Muscle of arm (tissue), 12 donors: Measurements from ENCODE around the gene MBNL2. TPM values are rescaled to one million over a fixed set of nuclear protein-coding genes. Genes with fewer than 3 reads are reported as not detected.
A peak's percentile ranks its signal among the peaks of the same experiment; 100 is the strongest.

Experiments used
- DNase-seq: peaks from one replicate; pipeline ENCODE4 v3.0.0-alpha.2; 2013
- polyA plus RNA-seq, 12 donors: library from polyadenylated mRNA; unstranded; fragments of 120-200 nt; gene quantifications; one replicate each; pipeline ENCODE4 v1.2.1, GENCODE V29; 2013; ENCODE audit not compliant: insufficient read length in 12 of 12

MBNL2 gene
- polyA plus RNA-seq, 12 donors = 27.7 to 75.2 (median 37.5) TPM; not detected in 1

GRCh38 chr13:97411984-97412383 lies 189.9 kb downstream of the MBNL2 start:
- no peak for DNase-seq

DNA sequence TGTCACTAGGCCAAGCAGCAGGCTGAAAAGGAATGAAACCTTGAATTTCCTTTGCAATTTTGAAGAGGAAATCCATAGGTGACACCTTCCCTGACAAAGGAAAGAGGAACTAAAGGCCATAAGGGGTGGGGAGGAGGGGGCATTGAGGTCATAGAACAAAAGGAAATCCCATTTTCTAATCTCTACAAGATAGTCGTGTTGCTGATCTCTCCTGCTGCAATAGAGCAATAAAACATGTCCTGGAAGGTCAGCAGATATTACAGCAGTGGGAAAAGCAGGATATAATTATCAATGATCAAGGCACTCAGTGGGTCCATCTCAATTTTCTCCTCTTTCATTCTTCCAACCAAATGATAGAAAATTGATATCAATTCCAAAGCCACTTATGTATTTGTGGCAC lies 191.6 kb downstream of the MBNL2 start:
- no peak for DNase-seq

GRCh38 chr13:97414392-97414791 lies 192.3 kb downstream of the MBNL2 start:
- DNase-seq = no peak

DNA sequence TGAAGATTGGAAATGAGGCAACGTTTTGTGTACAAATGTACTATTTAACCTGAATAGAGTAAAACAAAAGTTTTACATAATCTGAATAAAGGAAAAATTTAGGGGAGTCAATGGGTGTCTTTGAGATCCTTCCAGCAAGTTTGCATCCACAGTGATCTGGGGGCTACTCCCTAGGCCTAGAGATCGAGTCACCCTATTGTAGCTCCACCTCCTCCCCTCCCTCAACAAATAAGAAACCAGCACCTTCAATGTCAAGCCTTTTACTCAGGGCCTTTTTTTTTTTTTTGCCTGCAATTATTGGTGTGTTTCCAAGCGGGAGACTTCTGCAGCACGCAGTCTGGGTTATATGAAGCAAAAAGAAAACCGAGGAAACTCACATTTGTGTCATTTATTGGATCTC lies 195.6 kb downstream of the MBNL2 start:
- DNase-seq = no peak

GRCh38 chr13:97422118-97423054 lies 200.3 kb downstream of the MBNL2 start:
- DNase-seq = no peak

DNA sequence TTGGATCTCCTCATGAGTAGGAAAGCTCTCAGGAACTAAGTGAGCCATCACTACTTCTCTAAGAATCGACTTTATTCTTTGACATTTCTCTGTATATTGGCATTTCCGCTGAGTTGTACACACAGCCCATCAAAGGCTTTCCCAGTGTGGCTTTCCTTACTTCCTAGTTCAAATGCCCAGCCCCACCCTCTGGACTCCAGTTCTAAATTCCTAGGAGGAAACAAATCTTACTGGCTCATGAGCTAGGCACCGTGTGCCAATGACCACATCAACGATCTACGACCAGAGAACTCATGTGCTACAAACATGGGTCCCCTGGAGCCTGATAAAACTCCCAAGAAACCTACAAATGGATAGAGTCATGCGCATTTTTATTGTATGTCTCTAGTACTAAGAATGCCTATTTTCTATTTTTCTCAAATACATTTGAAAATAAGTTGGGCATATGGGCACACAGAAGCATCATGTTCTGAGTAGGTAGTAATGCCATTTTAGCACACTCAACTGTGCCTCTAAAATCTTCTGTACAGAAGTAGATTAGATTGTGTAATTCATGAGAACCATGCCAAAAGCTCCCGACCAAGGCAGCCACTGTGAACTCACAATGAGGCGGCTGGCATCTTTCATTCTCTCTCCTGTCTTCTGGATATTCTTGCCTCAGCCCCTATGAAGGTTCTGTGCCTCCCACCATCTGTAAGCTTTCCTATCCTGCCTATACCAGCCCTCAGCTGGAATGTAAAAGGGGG lies 201.3 kb downstream of the MBNL2 start:
- no peak for DNase-seq

GRCh38 chr13:97425590-97425989 lies 203.5 kb downstream of the MBNL2 start:
- no peak for DNase-seq

DNA sequence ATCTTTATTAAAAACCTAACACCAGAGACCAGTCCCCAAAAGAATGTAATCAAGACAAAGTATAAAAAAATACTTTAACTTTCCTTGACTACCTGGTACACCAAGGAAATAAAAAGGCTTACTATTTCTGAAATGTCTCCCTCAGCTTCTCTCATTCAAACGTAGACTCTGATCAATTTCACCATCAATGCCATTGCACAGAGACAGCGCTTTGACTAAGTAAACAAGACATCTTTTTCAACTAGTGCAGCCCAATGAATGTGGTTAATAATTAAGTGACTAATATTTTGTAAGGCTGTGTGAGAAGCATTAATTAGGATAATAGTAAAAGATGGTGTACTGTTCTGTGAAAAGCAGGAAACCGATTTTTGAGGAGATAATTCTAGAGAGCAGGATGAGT lies 204.6 kb downstream of the MBNL2 start:
- no peak for DNase-seq

DNA sequence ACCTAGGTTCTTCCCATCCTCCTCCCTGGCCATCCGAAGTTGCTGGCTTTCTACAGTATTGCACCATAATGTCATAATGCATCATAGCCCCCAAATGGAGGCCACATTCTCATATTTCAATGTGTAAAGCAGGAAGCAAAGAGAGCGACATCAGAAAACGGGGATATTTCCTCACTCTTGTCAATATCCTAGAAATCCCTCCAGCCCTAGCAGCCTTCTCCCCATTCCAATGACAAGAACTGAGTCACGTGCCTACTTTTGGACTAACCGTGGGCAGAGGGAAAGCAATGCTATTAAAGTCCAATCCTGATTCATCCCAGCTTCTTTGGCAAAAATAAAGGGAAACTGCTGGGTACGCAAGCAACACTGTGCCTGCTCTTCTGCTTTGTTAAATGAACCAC lies 207.5 kb downstream of the MBNL2 start:
- no peak for DNase-seq

GRCh38 chr13:97430296-97430695 lies 208.2 kb downstream of the MBNL2 start:
- no peak for DNase-seq

DNA sequence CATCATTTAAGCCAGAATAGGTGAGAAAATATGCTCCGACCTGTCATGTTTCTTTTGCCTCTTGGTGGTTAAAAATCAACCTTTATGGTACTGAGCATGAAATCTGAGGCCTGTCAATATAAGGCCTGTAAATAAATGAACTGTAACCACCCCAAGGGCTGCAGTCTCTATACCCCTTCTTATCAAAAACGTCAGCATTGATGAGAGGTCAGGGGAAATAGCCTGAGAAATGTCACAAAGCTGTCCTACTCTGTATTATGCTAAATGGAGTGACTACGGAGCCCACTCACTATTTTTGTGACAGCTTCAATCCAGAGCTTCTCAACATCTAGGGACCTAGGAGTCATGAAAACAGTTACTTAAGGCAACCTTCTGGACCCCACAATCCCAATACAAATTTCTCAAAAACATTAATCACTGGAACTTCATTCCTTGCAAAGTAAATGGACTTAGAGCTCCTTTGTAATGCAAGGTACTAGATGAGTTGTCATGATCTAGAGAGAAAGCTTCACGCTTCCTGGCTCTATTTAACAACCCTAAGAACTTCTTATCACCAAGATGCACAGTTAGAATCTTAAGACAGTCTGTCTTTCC lies 209.1 kb downstream of the MBNL2 start:
- no peak for DNase-seq

GRCh38 chr13:97432232-97432916 lies 210.2 kb downstream of the MBNL2 start:
- no peak for DNase-seq

DNA sequence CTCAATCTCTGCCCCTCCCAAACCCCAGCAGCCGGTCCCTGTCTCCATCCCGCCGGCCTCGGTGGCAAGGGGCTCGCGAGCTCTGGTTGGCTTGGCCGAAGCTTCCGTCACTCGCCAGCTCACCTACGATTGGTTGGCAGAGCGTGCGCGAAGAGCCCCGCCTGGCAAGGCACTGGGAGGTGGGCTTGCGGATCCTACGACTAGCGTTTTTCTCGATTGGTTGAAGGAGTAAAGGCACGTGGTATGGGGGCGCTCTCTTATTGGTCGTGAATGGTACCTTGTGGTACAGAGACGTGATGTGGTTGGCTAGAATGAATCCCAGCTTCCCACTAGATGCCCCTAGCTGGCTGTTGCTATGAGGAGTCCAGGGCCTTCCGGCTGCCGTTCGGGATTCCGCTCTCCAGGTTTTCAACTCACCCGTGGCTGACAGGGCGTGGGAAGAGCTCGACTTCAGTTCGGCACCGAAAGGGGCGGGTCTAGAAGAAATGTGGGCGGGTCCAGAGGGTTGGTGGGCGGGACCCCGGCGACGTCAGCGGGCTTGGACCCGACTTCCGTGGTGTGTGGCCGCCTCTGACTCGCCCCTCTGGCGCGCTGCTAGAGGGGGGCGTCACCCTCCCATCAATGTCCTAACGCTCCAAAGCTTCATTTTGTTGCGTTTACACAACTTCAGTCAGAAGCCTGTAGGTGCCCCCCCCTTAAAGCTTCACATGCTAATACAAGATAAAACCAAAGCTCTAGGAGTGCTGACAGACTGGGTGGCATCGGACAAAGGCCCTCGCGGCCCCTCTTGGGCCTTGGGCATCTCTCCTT lies 211.0 kb downstream of the MBNL2 start:
- peak; percentile 100 for DNase-seq

GRCh38 chr13:97433727-97434396 lies 211.7 kb downstream of the MBNL2 start, which contains the start of gene RAP2A:
RAP2A (plus strand) TSS chr13:97434169; CDS start chr13:97434471, 302 bp downstream.
- peak; percentile 91 for DNase-seq

- DNase-seq = peak; percentile 62
Measured at GRCh38 chr13:97434397-97435201, 212.5 kb downstream of the MBNL2 start.

GRCh38 chr13:97435323-97435722 lies 213.2 kb downstream of the MBNL2 start:
- DNase-seq = no peak

- DNase-seq = no peak
Measured at GRCh38 chr13:97435794-97436193, 213.7 kb downstream of the MBNL2 start.

DNA sequence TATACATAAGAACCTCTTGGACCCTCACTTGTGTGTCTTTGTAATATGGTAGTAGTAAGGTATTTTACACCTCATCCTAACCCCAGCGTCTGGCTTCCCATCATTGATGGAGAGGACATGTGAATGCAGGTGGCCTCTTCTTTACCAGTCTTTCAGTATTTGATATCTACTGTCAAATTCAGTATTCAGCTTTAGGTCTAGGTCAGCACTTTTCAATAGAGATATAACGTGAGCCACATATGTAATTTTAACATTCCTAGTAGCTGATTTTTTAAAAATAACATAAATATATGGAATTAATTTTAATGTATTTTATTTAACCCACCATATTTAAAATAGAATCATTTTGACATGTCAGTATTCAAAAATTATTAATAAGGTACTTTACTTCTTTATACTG lies 214.7 kb downstream of the MBNL2 start:
- no peak for DNase-seq

DNA sequence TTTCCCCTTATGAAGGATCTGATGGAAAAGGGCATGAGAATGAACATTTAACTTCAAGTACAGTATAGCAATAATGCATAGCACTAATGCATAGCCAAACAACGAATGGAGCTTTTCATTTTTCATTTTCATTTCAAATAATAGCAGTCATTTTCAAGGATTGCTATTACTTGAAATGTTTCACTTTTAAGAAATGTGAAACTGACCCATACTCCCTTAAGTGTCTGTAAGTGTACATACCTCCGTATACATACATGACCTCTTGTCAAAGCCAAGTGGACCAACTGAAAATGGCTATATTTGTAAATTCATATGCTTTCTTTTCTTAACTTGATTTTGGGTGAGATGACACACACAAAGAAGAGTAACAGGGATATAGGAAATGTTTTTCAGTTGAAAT lies 215.6 kb downstream of the MBNL2 start:
- DNase-seq = no peak
